RWPE1 (cell line): ENCODE measurements around the gene C17orf100.

ENCODE experiments used
- CTCF ChIA-PET: fragments of 350-600 bp; sonication (Branson Sonifier 250); formaldehyde crosslinking; extraction: SDS; loops from one replicate; lab custom pipeline; 2021; lab: Yijun Ruan, JAX
- POLR2A ChIA-PET: fragments of 400-600 bp; formaldehyde crosslinking; extraction: SDS; loops from one replicate; lab custom pipeline; 2020; ENCODE audit warnings: antibody characterized with exemption; ENCODE audit not compliant: low non-redundant PET; lab: Yijun Ruan, JAX
- DNase-seq: peaks from one replicate; pipeline ENCODE4 v3.0.0; 2012; ENCODE audit warnings: low spot score
- H3K27ac ChIP-seq: fragments of 450-650 bp; 2 replicates; pipeline ENCODE4 v1.5.1; 2017
- TF ChIP-seq, protein P1 (sequence below): fragments of 450-650 bp; conservative IDR thresholded peaks from 2 replicates; pipeline ENCODE4 v1.5.1; 2017; ENCODE audit warnings: low read depth, mild to moderate bottlenecking

C17orf100 gene

DNA sequence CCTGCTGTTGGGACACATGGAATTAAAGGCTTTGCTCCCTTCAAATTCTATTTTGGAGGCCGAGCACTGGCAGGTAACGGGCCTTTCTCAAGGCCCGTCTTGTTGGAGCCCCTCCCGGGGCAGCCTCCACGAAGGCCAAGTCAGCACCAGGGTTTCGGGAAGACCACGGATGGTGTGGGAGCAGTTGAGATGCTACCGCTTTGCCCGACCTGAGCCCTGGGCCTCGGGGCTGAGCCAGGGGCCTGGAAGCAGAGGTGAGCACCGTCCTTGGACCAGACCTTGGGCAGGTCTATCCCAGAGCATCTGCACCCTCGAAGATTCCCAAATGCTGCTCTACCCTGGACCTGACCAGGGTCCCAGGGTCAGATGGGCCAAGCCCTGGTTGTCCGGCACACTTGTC, 23.0 kb downstream of the C17orf100 start:
- H3K27ac ChIP-seq, result no peak overlapping the region
- TF ChIP-seq, protein P1, sequence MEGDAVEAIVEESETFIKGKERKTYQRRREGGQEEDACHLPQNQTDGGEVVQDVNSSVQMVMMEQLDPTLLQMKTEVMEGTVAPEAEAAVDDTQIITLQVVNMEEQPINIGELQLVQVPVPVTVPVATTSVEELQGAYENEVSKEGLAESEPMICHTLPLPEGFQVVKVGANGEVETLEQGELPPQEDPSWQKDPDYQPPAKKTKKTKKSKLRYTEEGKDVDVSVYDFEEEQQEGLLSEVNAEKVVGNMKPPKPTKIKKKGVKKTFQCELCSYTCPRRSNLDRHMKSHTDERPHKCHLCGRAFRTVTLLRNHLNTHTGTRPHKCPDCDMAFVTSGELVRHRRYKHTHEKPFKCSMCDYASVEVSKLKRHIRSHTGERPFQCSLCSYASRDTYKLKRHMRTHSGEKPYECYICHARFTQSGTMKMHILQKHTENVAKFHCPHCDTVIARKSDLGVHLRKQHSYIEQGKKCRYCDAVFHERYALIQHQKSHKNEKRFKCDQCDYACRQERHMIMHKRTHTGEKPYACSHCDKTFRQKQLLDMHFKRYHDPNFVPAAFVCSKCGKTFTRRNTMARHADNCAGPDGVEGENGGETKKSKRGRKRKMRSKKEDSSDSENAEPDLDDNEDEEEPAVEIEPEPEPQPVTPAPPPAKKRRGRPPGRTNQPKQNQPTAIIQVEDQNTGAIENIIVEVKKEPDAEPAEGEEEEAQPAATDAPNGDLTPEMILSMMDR, result no peak
- CTCF ChIA-PET, result no interaction called here
- no peak for DNase-seq
- POLR2A ChIA-PET, result no interaction called here

DNA sequence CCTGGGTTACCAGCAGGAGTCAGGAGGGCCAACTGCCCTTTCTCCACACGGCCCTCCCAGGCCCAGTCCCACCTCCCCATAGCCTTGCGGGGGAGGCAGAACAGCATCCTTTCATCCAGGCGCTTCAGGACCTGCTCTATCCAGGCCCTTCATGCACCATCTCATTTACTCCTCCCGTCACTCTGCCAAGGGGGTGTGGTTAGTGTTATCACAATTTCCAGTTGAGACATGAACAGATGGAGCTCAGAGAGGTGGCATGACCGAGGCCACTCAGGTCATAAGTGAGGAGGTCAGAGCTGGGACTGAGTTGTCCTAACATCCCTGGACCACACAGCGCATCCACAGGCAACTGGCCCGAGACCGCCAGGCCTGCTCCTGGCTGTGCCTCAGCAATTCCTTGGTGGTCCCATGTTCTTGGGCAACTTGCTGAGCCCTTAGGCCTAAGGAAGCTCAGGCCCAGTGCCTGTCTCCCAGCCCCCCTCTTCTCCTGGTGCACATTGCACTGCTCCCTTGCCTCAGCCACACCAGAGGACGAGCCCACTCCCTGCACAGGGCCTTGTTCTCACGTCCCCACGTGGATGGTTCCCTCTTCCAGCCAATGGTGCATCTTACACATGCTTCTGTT, 23.8 kb downstream of the C17orf100 start:
- H3K27ac ChIP-seq, result no peak overlapping the region
- ChIA-PET POLR2A (no interaction called here), CTCF (interaction anchor here (0.6 to 1.9 kb wide), 4 partner anchors 9 to 76 kb away, joined by 3 to 4 read pairs (median 3); no protein-coding TSS in a partner anchor)
- DNase-seq, result no peak
- TF ChIP-seq, protein P1, result no peak

DNA sequence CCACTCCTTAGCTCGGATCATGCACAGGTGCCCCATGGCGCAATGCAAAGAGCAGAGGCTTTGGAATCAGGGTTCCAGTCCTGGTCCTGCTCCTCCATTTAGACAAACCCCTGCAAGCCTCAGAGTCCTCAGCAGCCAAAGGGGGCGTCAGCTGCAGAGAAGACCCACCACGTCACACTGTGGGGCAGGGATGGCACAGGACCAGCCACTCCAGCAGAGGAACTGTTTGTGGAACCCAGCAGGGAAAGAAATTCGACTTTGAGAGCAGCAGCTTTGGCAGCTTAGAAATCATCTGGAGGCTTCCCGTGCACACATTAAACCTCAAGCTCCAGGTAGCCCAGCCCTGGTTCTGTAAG, 25.2 kb downstream of the C17orf100 start:
- CTCF ChIA-PET, result interaction anchor here (0.6 to 1.9 kb wide), 3 partner anchors 9 to 206 kb away, joined by 4 to 6 read pairs (median 4); no protein-coding TSS in a partner anchor
- POLR2A ChIA-PET, result no interaction called here

DNA sequence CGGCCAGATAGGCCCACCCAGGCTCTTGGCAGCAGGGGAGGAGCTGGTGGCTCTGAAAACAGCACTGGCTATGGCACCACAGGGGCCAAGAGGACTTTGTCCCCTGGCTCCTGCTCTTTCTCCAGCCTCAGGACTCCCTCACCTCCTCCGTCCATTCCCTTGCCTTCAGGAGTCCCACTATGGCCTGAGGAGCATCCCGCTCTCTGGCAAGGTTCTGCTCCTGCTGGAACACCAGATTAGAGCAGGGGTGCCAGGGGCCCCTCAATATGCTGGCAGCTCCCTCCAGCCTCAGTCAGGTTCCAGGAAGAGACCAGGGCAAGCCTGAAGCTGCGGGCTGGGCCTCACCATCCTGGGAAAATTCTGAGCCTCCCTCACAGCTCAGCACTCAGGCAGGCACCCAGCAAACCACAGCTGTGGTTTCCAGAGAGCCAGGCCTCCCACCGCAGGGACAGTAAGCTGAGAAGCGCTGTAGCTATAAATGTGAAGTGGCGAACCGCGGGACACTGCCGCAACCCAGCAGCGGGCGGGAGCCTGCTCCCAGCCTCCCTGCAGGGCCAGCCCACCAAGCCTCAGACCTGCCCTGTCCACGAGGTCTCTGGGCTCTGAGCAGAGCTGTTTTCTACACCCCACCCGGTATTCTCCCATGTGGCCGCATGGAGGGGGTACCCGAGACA, 25.7 kb downstream of the C17orf100 start:
- POLR2A ChIA-PET, result no interaction called here
- H3K27ac ChIP-seq, result no peak overlapping the region
- no peak for DNase-seq
- CTCF ChIA-PET, result no interaction called here
- TF ChIP-seq, protein P1, result no peak

More for the DNA sequence above, 25.2 kb downstream of the C17orf100 start:
- H3K27ac ChIP-seq, result no peak overlapping the region
- no peak for DNase-seq
- TF ChIP-seq, protein P1, result no peak

DNA sequence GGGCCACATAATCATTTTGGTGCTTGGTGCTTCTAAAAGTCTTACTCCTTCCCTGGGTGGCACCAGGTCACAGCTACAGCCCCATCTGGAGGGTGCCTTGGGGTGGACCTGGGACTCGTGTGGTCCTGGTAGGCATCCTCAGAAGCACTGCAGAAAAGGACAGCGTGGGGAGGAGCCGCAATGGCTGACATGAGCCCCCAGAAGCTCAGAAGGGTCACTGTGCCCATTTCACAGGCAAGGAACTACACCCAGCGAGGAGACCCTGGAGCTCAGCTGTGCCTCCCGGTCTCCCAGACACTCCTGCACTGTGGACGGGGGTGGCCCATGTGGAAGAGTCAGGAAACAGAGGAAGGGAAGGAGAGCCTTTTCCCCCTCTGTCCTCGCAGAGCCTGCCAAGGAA, 26.4 kb downstream of the C17orf100 start:
- DNase-seq, result no peak
- POLR2A ChIA-PET, result no interaction called here
- TF ChIP-seq, protein P1, result no peak
- H3K27ac ChIP-seq, result no peak overlapping the region
- CTCF ChIA-PET, result interaction anchor here (0.6 kb wide), 1 partner anchor 9 kb away, joined by 3 read pairs; no protein-coding TSS in a partner anchor

DNA sequence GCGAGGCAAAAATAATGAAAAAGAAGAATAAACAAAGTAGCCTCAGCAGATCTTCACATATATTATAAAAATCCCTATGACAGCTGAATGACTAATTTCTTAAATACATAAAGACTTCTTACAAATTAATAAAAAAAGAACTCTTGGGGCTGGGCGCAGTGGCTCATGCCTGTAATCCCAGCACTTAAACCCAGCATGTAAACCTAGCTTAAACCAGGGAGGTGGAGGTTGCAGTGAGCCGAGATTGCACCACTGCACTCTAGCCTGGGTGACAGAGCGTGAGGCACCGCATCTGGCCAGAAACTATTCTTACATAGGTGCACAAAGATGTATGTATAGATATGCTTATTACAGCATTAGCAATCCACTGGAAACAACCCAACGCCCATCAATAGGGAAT, 27.7 kb downstream of the C17orf100 start:
- H3K27ac ChIP-seq, result no peak overlapping the region
- ChIA-PET POLR2A (interaction anchor here (0.6 kb wide), 1 partner anchor 9 kb away, joined by 8 read pairs; no protein-coding TSS in a partner anchor), CTCF (interaction anchor here (0.6 to 0.7 kb wide), 2 partner anchors 31 to 1681 kb away, joined by 3 read pairs; no protein-coding TSS in a partner anchor)
- TF ChIP-seq, protein P1, result no peak
- no peak for DNase-seq
